ENCODE measurements around the gene SERTM2. TPM values are rescaled to one million over a fixed set of nuclear protein-coding genes. Genes with fewer than 3 reads are reported as not detected.
A peak's percentile ranks its signal among the peaks of the same experiment; 100 is the strongest.

Gene SERTM2
- total and polyA plus RNA-seq, 4 donors, result 0.83 to 5.1 (median 1.7) TPM

DNA sequence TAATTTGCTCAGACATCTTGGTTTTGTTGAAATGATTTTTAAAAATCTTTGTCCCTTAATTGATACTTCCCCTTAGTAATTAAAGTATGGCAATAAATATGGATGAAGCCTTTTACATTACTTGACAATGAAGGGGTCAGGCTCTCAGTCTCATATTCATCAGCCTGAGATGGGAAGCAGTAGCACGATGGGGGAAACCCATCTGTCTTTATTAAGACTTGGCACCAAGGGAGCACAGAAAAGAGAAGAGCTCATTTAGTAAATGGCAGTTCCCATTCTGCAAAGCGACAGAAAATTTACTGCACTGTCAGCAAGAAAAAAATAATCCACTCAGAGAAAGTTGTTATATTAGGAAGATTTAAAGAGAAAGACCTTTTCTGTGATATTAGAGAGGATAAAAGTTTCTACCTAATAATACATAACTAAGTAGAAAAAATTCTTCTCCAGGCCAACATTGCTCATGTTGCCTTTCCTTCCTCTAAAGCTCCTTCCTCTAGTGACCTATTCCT lies 7.9 kb upstream of the SERTM2 start:
- Histone ChIP-seq H3K9me3 (ENCODE audit: control insufficient read depth, insufficient read depth, low read length) (no peaks in the 10 kb centered on the region), H3K27ac (ENCODE audit: low read depth, low read length) (no peak overlapping the region), H3K4me1 (ENCODE audit: control insufficient read depth, insufficient read depth, low read length) (no peaks in the 10 kb centered on the region), H3K36me3 (ENCODE audit: control insufficient read depth, insufficient read depth, low read length) (no peaks in the 10 kb centered on the region), H3K27me3 (ENCODE audit: control insufficient read depth, insufficient read depth, low read length) (peaks cover 7% of the 10 kb centered on the region), H3K4me3 (ENCODE audit: low read depth, low read length) (no peak overlapping the region)
- DNase-seq (ENCODE audit: low read depth in 4 of 6, low spot score in 6 of 6), result peak in 2 of 6 donors; percentile 19 to 40
- WGBS (ENCODE audit: insufficient coverage), result 0% methylated on average over 1 of the region's 2 CpGs

DNA sequence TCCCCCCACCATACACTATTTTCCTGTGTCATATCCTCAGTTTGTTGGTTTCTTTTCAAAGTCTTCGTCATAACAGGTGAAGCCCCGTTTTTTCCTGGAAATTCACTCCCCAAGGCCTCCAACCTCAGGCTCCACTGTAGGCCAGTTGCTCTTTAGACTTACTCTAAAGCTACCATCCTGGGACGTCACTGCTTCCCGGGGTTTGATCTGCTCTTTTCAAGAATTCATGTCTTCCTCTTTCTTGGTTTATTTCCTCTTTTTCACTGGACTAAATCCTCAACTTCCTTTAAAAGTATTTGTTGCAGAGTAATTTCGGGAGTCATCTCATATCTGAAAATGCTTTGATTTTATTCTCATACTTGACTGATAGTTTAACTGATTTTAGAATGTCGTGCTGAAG lies 6.5 kb upstream of the SERTM2 start:
- H3K27me3 ChIP-seq (ENCODE audit: control insufficient read depth, insufficient read depth, low read length), result peaks cover 14% of the 10 kb centered on the region
- 48% methylated on average over 3 of the region's 6 CpGs for WGBS (ENCODE audit: insufficient coverage)
- DNase-seq (ENCODE audit: low read depth in 4 of 6, low spot score in 6 of 6), result no peak

DNA sequence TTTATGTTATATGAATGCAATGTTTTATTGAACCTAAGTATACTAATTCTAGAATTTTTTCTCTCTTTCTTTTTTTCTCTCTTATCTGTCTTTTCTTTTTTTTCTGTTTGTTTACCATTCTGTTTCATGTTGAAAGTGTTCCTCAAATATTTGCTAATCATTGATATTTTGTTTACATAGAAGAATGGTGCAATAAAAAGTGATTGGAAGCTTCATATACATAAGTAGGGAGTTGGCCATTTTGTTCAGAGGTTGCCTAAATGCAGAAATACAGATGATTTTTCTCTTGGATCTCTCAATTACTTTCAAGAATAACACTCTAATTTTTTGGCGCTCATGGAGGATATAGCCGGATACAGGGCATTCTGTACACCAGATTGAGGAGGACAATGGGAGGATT lies 5.7 kb upstream of the SERTM2 start:
- H3K9me3 ChIP-seq (ENCODE audit: control insufficient read depth, insufficient read depth, low read length), result no peaks in the 10 kb centered on the region
- no peak overlapping the region for H3K4me3 ChIP-seq (ENCODE audit: low read depth, low read length)
- no peak for DNase-seq (ENCODE audit: low read depth in 4 of 6, low spot score in 6 of 6)
- H3K27ac ChIP-seq (ENCODE audit: low read depth, low read length), result no peak overlapping the region
- WGBS (ENCODE audit: insufficient coverage), result no CpG with 5 or more reads among the region's 2 CpGs
- H3K27me3 ChIP-seq (ENCODE audit: control insufficient read depth, insufficient read depth, low read length), result peaks cover 14% of the 10 kb centered on the region
- H3K4me1 ChIP-seq (ENCODE audit: control insufficient read depth, insufficient read depth, low read length), result no peaks in the 10 kb centered on the region
- H3K36me3 ChIP-seq (ENCODE audit: control insufficient read depth, insufficient read depth, low read length), result no peaks in the 10 kb centered on the region

More for the DNA sequence above, 6.5 kb upstream of the SERTM2 start:
- Histone ChIP-seq H3K4me1 (ENCODE audit: control insufficient read depth, insufficient read depth, low read length) (no peaks in the 10 kb centered on the region), H3K9me3 (ENCODE audit: control insufficient read depth, insufficient read depth, low read length) (no peaks in the 10 kb centered on the region), H3K36me3 (ENCODE audit: control insufficient read depth, insufficient read depth, low read length) (no peaks in the 10 kb centered on the region), H3K27ac (ENCODE audit: low read depth, low read length) (no peak overlapping the region), H3K4me3 (ENCODE audit: low read depth, low read length) (no peak overlapping the region)

DNA sequence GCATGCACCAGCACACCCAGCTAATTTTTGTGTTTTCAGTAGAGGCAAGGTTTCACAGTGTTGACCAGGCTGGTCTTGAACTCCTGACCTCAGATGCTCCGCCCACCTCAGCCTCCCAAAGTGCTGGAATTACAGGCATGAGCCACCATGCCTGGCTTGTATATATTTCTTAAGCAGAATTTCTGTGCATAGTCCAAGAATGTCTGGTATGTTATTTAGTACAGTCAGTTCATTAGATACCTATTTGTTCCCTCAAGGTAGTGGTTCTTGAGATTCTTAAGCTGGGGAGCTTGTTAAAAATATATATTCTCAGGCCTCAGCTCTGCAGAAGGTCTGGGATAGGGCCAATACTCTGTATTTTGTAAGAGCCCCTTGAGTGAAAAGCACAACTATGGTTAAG lies 4.6 kb upstream of the SERTM2 start:
- WGBS (ENCODE audit: insufficient coverage), result no CpG with 5 or more reads among the region's 1 CpG
- Histone ChIP-seq H3K4me1 (ENCODE audit: control insufficient read depth, insufficient read depth, low read length) (no peaks in the 10 kb centered on the region), H3K27ac (ENCODE audit: low read depth, low read length) (no peak overlapping the region), H3K36me3 (ENCODE audit: control insufficient read depth, insufficient read depth, low read length) (no peaks in the 10 kb centered on the region), H3K27me3 (ENCODE audit: control insufficient read depth, insufficient read depth, low read length) (peaks cover 14% of the 10 kb centered on the region), H3K4me3 (ENCODE audit: low read depth, low read length) (no peak overlapping the region), H3K9me3 (ENCODE audit: control insufficient read depth, insufficient read depth, low read length) (no peaks in the 10 kb centered on the region)
- DNase-seq (ENCODE audit: low read depth in 4 of 6, low spot score in 6 of 6), result no peak

DNA sequence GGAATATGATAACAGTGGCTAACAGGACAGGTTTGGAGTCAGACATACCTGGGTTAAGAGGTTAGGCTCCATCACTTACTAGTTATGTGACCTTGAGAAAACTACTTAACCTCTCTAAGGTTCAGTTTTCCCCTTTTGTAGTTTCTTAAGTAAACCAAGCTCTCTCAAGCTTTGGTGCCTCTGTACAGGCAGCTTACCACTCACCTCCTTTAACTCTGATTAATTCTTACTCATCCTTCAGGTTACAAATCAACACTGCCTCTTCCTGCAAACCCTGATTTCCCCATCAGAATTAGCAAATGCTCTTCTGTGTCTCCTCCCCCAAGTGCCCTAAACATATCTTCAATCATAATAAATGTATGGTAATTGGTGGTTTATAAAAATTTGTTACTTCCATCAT lies 3.5 kb upstream of the SERTM2 start:
- no peaks in the 10 kb centered on the region for H3K36me3 ChIP-seq (ENCODE audit: control insufficient read depth, insufficient read depth, low read length)
- H3K4me1 ChIP-seq (ENCODE audit: control insufficient read depth, insufficient read depth, low read length), result no peaks in the 10 kb centered on the region
- no peak overlapping the region for H3K27ac ChIP-seq (ENCODE audit: low read depth, low read length)
- no peak for DNase-seq (ENCODE audit: low read depth in 4 of 6, low spot score in 6 of 6)
- H3K4me3 ChIP-seq (ENCODE audit: low read depth, low read length), result no peak overlapping the region
- H3K27me3 ChIP-seq (ENCODE audit: control insufficient read depth, insufficient read depth, low read length), result peaks cover 14% of the 10 kb centered on the region
- no peaks in the 10 kb centered on the region for H3K9me3 ChIP-seq (ENCODE audit: control insufficient read depth, insufficient read depth, low read length)

DNA sequence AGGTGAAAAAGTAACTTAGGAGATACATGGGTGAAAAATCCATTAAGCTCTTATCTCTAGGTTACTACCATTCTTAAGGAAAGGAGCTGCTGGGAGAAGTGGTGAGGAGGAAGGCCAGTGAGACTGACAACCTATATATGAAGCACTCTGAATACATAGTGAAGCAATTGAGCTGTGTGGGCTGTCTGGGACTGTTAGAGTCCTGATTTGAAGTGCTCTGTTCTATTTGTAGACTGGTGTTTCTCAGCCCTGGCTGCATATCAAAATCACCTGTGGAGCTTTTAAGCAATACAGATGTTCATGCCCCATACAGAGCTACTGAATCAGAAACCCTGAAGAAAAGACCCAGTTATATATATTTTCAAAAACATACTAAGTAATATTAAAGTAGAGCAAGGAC lies 3.9 kb downstream of the SERTM2 start:
- no peaks in the 10 kb centered on the region for H3K9me3 ChIP-seq (ENCODE audit: control insufficient read depth, insufficient read depth, low read length)
- H3K27me3 ChIP-seq (ENCODE audit: control insufficient read depth, insufficient read depth, low read length), result peaks cover 4% of the 10 kb centered on the region
- no peak overlapping the region for H3K27ac ChIP-seq (ENCODE audit: low read depth, low read length)
- DNase-seq (ENCODE audit: low read depth in 4 of 6, low spot score in 6 of 6), result no peak
- no peaks in the 10 kb centered on the region for H3K36me3 ChIP-seq (ENCODE audit: control insufficient read depth, insufficient read depth, low read length)
- no peaks in the 10 kb centered on the region for H3K4me1 ChIP-seq (ENCODE audit: control insufficient read depth, insufficient read depth, low read length)
- no peak overlapping the region for H3K4me3 ChIP-seq (ENCODE audit: low read depth, low read length)

DNA sequence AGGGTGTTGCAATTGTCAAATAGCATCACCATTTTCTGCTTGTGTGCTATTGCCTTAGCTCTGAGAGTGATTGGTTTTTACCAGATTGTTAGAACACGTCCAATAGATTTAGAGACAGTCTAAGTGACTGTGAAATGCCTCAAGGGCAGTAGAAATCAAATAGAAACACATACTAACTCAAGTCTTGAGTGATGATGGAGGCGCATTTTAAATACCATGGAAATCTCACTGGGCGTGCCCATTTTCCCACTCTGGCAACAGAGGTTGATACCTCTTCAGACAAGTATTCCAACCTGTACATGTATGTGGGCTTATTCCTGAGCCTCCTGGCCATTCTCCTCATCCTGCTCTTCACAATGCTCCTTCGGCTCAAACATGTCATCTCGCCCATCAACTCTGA lies 7.2 kb downstream of the SERTM2 start:
- H3K9me3 ChIP-seq (ENCODE audit: control insufficient read depth, insufficient read depth, low read length), result no peaks in the 10 kb centered on the region
- peak in 1 of 6 donors; percentile 4 for DNase-seq (ENCODE audit: low read depth in 4 of 6, low spot score in 6 of 6)
- 90% methylated on average over 2 of the region's 5 CpGs for WGBS (ENCODE audit: insufficient coverage)
- H3K4me1 ChIP-seq (ENCODE audit: control insufficient read depth, insufficient read depth, low read length), result no peaks in the 10 kb centered on the region
- H3K36me3 ChIP-seq (ENCODE audit: control insufficient read depth, insufficient read depth, low read length), result no peaks in the 10 kb centered on the region
- H3K4me3 ChIP-seq (ENCODE audit: low read depth, low read length), result no peak overlapping the region
- peaks cover 4% of the 10 kb centered on the region for H3K27me3 ChIP-seq (ENCODE audit: control insufficient read depth, insufficient read depth, low read length)
- no peak overlapping the region for H3K27ac ChIP-seq (ENCODE audit: low read depth, low read length)

DNA sequence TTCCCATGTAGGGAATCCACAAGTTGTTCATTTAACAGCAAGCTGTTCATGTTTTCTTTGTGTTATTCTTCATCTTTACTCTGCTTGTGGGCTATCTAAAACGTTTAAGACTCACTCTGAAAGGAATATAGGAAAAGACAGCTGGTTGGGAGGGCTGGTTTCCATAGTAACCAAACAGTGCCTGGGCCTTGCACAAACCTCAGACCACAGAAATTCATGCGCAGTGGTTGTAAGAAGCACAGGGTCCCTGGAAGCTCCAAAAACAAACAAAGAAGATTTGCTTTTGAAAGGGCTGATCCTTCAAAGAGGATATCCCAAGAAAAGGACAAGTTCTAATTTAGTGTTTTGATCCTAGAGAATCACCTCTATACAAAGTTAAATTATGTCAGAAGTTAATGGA lies 7.8 kb downstream of the SERTM2 start:
- no peaks in the 10 kb centered on the region for H3K9me3 ChIP-seq (ENCODE audit: control insufficient read depth, insufficient read depth, low read length)
- H3K4me3 ChIP-seq (ENCODE audit: low read depth, low read length), result no peak overlapping the region
- H3K27ac ChIP-seq (ENCODE audit: low read depth, low read length), result no peak overlapping the region
- WGBS (ENCODE audit: insufficient coverage), result 0% methylated on average over 2 of the region's 2 CpGs
- H3K4me1 ChIP-seq (ENCODE audit: control insufficient read depth, insufficient read depth, low read length), result no peaks in the 10 kb centered on the region
- H3K27me3 ChIP-seq (ENCODE audit: control insufficient read depth, insufficient read depth, low read length), result peaks cover 4% of the 10 kb centered on the region
- peak in 5 of 6 donors; percentile 15 to 92 (median 53) for DNase-seq (ENCODE audit: low read depth in 4 of 6, low spot score in 6 of 6)
- H3K36me3 ChIP-seq (ENCODE audit: control insufficient read depth, insufficient read depth, low read length), result no peaks in the 10 kb centered on the region

DNA sequence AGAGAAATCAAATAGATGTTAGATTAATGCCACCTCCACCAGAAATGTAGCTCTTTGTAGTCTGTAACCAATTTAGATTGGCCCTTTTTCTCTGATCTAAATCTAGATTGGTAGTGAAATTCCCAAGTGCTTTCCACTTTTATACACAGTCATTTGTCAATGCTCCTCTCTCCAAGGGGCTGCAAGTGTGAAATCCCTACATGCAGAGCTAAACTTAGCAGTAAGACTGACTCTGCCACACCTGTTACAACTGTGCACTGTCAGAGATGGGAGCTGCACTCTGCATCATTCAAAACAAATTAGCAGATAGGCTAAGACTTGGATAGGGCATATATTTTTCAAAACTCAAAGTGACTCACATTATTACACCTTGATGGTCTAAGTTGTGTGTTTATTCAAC lies 9.1 kb downstream of the SERTM2 start:
- Histone ChIP-seq H3K4me1 (ENCODE audit: control insufficient read depth, insufficient read depth, low read length) (no peaks in the 10 kb centered on the region), H3K36me3 (ENCODE audit: control insufficient read depth, insufficient read depth, low read length) (no peaks in the 10 kb centered on the region), H3K27ac (ENCODE audit: low read depth, low read length) (no peak overlapping the region), H3K4me3 (ENCODE audit: low read depth, low read length) (no peak overlapping the region), H3K9me3 (ENCODE audit: control insufficient read depth, insufficient read depth, low read length) (no peaks in the 10 kb centered on the region), H3K27me3 (ENCODE audit: control insufficient read depth, insufficient read depth, low read length) (peaks cover 2% of the 10 kb centered on the region)
- DNase-seq (ENCODE audit: low read depth in 4 of 6, low spot score in 6 of 6), result peak in 1 of 6 donors; percentile 6

DNA sequence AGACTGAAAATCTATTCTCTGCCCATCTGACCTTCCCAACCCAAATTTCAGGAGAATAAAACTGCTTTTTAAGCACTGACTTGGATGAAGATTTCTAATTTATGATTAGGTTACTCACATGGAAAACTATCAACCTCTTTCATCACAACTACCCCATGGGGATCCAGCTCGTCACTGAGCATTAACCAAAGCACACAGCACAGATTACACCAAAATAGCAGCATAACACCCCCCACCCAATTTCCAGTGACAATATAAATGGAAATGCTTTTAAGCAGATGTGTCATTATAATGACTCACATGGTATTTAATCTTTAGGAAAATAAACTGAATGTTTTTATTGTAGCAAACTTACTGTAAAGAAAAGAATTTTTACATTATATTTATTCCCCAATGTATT lies 9.7 kb downstream of the SERTM2 start:
- Histone ChIP-seq H3K4me3 (ENCODE audit: low read depth, low read length) (no peak overlapping the region), H3K4me1 (ENCODE audit: control insufficient read depth, insufficient read depth, low read length) (no peaks in the 10 kb centered on the region), H3K27me3 (ENCODE audit: control insufficient read depth, insufficient read depth, low read length) (peaks cover 2% of the 10 kb centered on the region), H3K9me3 (ENCODE audit: control insufficient read depth, insufficient read depth, low read length) (no peaks in the 10 kb centered on the region), H3K36me3 (ENCODE audit: control insufficient read depth, insufficient read depth, low read length) (no peaks in the 10 kb centered on the region), H3K27ac (ENCODE audit: low read depth, low read length) (no peak overlapping the region)
- WGBS (ENCODE audit: insufficient coverage), result no CpG with 5 or more reads among the region's 1 CpG
- DNase-seq (ENCODE audit: low read depth in 4 of 6, low spot score in 6 of 6), result peak in 1 of 6 donors; percentile 5

Data from spinal cord (tissue), 10 donors.